GM21528 (cell line): ENCODE data around the gene MAGEA11.
"Not testable (repeated sequence)": the region's sequence is repeated elsewhere in the genome, so short reads cannot be mapped to it uniquely, and the experiment has no call there.

Experiments used
- ATAC-seq: cut with Tn5 transposase; IDR thresholded peaks from one replicate; pipeline ENCODE4 v1.9.1; 2021; ENCODE audit warnings: mild to moderate bottlenecking, moderate library complexity; ENCODE audit not compliant: unreplicated experiment, low FRiP score

The MAGEA11 gene

DNA sequence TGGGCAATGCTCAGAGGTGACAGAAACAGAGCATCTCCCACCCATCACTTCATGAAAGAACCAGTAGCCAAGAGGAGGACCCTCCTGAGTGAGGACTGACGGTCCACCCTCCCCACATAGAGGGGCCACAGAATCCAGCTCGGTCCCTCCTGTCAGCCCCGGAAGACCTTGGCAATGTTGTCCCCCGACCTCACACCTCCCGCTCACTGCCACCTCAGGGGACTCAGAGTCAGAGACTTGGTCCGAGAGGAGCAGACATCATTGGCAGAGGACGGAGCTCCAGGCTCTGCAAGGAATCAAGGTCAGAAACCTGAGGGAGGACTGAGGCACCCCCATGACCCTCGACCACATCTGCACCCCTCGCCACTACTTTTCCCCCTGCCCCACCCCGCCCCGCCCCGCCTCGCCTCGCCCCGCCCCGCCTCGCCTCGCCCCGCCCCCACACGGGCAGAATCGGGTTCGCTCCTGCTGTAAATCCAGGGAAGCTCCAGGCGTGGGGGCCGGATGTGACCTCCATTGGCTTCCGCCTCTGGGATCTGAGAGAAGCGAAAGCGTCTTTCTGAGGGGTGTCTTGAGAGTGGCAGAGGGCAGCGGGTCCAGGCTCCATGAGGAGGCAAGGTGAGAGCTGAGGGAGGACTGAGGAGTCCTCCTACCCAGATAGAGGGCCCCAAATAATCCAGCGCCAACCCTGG, at the start of gene MAGEA11:
TSS of gene MAGEA11 (plus strand) at position 516 of the 692 bp plus-strand sequence. CDS start 1,100 bp downstream, outside the sequence.
- ATAC-seq = no peak

DNA sequence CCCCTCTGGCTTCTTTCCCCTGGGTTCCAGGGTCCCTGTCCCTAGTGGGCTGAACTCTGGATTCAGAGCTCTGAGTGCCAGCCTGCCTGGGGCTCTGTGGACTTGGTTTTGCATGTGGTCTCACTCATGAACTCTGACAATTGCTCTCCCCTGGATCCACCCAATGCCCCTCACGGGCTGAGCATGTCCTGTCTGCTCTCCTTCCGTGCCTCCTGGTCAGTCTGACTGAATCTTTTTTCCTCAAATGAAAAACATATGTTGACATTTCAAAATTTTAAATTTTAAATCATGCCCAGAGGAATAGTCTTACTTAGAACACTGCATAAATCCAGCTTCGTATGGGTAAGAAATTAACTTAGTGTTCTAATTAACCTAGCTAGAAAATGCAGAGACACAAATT, 36.8 kb upstream of the MAGEA11 start:
- ATAC-seq = not testable (repeated sequence)

- ATAC-seq = not testable (repeated sequence)
Observed at GRCh38 chrX:149675554-149675953, 36.3 kb upstream of the MAGEA11 start.

- ATAC-seq = not testable (repeated sequence)
Observed at GRCh38 chrX:149679164-149679678, 32.6 kb upstream of the MAGEA11 start.

DNA sequence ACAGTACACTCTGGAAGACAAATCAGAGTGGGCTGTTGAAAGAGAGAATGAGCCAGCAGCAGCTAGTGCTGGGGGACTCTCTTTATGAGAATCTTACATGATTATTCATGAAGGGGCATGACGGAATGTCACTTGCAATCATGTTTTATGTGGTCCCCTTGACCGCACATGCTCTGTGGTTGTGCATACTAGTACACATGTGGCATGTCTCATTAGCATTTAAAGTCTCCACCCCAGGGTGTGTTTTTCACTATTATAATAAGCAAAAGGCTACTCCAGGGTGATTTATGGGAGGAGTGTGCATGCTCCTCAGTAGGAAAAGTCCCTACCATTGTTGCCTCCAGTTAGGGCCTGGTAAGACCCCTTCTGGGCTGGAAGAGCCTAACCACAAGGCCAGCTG, 30.7 kb upstream of the MAGEA11 start:
- no peak for ATAC-seq

GRCh38 chrX:149682031-149682430, 29.8 kb upstream of the MAGEA11 start:
- ATAC-seq = no peak

- ATAC-seq = no peak
Observed at GRCh38 chrX:149682956-149683947, 28.6 kb upstream of the MAGEA11 start.

- ATAC-seq = no peak
Observed at GRCh38 chrX:149683966-149684730, 27.7 kb upstream of the MAGEA11 start.

- no peak for ATAC-seq
Observed at GRCh38 chrX:149687991-149688390, 23.9 kb upstream of the MAGEA11 start.

DNA sequence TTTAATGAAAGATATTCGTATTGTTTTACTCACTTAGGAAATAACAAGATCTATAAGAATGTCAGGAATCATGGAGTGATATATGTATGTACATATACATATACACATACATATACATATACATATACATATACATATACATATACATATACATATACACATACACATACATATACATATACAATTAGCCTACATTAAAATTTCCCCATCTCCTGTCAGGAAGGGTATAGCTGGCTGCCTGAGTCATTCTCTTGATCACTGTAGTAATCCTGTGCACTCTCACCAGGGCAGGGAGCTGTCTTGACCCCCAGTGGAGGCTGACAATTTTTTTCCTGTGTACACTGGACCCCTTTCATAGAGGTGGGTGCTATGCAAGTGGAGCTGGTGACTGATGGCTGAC, 23.3 kb upstream of the MAGEA11 start:
- ATAC-seq = no peak

DNA sequence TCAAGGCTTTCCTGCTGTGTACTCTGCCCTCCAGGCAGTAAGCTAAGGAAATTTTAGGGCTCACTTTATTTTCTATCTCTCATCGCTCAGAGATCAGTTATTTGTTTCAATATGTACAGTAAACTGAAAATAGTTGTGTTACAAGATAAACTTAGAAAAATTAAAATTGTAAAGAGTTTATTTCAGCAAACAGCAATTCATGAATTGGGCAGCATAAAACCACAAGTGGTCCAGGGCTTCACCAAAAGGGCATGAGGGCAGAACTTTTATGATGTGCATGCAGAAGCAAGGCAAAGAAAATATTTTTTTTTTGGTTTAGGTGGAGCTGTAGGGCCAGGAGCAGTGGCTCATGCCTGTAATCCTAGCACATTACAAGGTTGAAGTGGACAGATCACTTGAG, 20.1 kb upstream of the MAGEA11 start:
- no peak for ATAC-seq

DNA sequence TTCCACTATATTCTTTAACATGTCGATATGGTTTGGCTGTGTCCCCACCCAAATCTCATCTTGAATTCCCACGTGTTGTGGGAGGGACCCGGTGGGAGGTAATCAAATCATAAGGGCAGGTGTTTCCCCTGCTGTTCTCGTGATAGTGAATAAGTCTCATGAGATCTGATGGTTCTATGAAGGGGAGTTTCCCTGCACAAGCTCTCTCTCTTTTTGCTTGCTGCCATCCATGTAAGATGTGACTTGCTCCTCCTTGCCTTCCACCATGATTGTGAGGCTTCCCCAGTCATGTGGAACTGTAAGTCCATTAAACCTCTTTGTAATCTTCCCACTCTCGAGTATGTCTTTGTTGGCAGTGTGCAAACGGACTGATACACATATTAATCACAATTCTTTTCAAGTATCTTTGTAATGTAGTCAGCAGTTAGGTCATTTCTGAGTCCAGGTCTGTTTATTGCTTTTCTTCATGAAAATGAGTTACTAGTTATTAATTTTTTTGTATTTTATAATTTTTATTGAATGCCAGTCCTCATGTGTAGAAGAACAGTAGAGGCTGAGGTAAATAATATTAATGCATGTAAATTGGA, 19.1 kb upstream of the MAGEA11 start:
- ATAC-seq = not testable (repeated sequence)

- ATAC-seq = no peak
Observed at GRCh38 chrX:149699761-149700160, 12.1 kb upstream of the MAGEA11 start.

DNA sequence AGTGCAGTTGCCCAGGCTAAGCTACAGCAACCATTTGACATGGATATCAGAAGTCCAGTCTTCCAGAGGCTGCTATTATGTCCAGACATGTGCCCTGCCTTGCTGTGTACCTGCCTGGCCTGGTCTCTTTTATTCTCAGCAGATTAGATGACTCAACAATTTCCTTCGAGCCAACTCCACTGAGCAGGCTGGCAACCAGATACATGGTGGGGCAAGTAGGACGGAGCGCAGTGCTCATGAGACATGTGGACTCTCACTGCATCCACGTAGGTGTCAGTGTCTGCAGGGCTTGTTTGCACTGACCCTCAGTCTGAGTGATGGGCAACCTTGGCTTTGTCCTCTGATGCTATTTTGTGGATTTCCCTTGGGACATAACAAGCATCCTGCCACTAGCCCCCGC, 7.2 kb upstream of the MAGEA11 start:
- ATAC-seq = no peak

GRCh38 chrX:149707147-149707901, 4.5 kb upstream of the MAGEA11 start:
- no peak for ATAC-seq

DNA sequence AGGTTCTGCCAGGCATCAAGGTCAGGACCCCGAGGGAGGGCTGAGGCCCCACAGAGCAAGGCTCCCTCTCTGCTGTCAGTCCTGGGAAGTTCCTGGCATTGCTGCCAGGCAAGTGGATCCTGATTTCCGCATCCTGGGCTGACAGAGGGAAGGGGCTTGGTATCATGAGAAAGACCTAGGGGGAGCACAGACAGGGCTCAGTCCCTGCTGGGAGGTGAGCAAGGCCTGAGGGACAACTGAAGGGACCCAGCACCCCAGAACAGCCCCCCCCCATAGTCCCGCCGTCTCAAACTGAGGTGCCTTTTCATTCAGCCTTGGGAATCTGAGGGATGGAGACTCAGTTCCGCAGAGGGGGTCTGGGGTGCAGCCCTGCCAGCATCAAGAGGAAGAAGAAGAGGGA, 971 bp downstream of the MAGEA11 start:
- ATAC-seq = no peak

- no peak for ATAC-seq
Observed at GRCh38 chrX:149713279-149714050, 1.6 kb downstream of the MAGEA11 start.

DNA sequence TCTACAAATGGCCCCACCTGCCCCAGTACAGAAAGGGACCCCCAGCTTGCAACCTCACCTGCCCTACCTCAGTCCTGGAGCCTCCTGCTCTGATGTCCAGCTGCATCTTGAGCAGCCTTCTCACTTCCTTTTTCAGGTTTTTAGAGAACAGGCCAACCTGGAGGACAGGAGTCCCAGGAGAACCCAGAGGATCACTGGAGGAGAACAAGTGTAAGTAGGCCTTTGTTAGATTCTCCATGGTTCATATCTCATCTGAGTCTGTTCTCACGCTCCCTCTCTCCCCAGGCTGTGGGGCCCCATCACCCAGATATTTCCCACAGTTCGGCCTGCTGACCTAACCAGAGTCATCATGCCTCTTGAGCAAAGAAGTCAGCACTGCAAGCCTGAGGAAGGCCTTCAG, 3.6 kb downstream of the MAGEA11 start:
- no peak for ATAC-seq

DNA sequence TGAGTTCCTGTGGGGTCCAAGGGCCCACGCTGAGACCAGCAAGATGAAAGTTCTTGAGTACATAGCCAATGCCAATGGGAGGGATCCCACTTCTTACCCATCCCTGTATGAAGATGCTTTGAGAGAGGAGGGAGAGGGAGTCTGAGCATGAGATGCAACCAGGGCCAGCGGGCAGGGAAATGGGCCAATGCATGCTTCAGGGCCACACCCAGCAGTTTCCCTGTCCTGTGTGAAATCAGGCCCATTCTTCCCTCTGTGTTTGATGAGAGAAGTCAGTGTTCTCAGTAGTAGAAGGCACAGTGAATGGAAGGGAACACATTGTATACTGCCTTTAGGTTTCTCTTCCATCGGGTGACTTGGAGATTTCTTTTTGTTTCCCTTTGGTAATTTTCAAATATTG, 4.8 kb downstream of the MAGEA11 start:
- no peak for ATAC-seq
